ENCODE results near the gene ORM1.
A peak's percentile ranks its signal among the peaks of the same experiment; 100 is the strongest.

Gene ORM1

DNA sequence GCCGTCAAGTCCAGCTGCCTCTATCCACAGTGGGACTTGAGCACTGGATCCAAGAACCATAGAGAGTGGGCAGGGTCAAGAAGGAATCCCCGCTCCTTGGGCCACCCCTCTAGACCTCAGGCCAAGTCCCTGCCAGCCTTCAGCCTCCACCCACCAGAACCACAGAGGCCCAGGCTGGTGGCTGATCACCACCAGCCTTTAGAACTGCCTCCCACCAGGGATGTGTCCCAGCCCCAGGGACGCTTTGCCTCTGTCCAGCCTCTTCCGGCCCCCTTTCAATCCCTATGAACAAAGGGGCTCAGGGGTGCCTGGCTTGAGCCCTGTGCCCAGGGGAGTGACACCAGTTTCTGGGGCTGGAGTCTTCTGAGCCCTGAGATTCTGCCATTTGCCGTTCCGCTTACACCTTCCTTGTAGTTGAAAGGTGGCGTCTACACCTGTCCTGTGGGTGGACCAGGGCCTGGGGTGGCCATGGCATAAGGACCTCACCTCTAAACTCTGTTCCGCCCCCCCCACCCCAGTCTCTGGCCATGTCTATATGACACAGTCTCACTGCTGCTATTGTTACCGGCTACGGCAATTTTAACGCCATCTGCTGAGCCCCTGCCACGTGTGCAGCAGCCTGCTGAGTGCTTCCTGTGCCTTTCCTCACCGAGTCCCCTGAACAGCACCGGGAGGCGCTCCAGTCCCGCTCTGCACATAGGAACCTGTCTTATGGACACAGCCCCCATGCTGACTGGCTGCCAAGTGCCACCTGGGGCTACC, 35.7 kb upstream of the ORM1 start:
- no peak for DNase-seq (ENCODE audit: low read depth, low spot score)

DNA sequence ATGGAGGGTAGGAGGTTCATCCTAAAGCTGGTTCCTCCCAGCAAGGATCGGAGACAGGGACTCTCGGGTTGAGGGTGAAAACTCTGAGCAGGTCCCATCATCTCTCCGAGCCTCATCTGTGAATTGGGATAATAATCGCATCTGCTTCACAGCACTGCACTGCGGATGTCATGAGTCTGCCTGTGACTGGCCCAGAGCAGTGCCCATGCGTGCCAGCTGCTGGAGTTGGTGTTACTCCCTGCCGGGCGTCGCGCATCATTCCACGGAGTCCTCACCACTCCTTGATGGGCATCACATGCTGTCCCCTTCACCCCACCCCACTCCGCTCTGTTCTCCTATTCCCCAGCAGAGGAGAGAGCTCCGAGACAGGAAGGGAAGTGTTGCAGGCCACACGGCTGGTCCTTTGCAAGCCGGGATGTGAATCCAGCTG, 35.1 kb upstream of the ORM1 start:
- DNase-seq (ENCODE audit: low read depth, low spot score): no peak

DNA sequence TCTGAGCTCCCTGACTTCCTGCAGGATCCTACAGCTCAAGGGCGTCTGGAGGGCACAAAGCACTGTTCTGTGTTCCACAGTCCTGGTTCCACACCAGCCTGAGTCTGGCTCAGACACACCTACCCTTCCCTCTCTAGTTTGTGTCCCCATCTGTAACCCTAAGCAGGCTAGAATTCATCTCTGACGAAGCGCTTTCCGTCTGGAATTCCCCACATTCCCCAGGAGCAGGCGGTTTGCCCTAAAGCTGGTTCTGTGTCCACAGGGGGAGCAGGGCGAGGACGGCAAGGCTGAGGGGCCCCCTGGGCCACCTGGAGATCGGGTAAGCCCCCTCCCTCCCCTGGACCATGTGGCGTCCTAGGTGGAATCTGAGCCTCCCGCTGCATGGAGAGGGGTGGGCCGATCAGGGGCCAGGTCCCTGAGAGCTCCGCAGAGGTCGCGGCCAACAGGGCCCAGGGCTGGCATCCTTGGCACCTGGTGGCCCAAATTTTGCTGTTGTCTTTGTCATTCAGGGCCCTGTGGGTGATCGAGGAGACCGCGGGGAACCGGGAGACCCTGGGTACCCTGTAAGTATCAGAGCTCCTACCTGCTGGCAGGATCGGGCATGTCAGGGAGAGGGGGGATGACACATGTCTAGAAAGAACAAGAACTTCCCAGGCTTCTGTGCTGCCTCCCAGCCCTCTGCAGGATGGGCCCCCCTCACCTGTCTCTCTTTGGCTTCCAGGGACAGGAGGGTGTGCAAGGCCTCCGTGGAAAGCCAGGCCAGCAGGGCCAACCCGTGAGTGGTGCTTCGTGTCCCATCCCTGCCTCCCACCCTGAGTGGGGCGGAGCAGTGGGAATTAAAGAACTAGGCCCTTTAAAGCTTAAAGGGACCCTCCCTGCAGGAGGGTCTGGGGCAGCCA, 34.5 kb upstream of the ORM1 start:
- DNase-seq (ENCODE audit: low read depth, low spot score): no peak

DNA sequence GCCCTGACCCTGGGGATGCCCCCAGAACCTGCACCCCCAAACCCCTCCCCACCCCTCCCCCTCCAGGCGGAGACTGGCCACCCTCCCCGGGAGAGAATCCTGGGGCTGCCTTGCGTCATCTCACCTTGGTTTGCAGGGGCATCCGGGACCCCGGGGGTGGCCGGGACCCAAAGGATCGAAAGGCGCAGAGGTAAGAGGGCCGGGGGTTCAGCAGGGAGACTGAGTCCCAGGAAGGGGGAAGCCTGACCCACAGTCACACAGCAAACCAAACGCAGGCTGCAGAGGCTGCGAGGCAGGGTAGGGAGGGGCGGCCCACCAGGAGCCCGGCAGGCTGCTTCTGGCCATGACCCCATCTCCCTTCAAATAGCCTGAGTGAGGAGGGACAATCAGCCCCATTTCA, 33.8 kb upstream of the ORM1 start:
- no peak for DNase-seq (ENCODE audit: low read depth, low spot score)

DNA sequence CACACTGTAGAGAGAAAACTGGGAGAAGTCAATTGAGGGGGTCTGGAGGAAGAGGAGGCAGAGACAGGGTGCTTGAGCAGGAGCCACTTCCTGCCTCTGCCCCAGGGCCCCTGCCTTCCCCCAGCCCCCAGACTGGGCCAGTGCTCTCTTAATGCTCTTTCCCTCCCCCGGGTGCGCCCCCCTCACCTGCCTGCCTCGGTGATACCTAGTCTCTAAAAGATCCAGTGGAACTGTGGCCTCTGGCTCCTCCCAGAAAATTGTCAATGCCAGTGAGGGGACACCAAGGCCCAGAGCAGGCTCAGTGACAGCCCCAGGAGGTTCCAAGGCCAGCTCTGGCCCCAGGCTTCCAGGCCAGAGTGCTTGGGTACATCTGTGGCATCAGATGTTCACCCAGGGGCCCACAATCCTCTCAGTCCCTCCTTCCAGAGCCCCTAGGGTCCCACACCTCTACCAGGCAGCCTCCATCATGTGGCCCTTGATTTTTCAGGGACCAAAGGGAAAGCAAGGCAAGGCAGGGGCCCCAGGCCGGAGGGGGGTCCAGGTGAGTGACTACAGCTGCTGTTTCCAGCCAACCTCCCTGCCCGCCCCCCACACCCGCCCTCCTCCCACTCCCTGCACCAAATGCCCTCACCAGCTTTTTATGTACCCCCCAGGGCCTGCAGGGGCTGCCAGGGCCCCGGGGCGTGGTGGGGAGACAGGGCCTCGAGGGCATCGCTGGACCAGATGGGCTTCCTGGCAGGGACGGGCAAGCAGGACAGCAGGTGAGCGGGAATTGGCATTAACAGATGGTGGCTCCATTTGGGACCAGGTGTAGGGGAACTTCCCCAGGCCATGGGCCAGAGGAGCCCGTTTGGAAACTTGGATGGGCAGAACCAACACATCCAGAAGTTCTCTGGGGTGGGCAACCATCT, 33.1 kb upstream of the ORM1 start:
- DNase-seq (ENCODE audit: low read depth, low spot score): no peak

DNA sequence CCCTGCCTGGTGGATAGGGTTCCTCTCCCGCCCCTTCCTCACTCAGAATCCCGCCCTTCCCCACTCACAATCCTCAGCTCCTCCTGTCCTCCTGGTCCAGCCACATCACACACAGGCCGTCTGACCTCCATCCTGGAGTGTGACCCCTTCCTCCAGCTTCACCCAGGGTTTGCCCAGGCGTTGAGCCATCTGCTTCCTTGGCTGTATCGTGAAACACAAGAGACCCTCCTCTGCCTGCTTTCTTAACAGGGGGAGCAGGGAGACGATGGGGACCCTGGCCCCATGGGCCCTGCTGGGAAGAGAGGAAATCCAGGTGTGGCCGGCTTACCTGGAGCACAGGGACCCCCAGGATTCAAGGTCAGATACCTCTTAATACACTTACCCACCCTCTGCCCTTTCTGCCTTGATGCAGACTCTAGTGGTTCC, 32.3 kb upstream of the ORM1 start:
- no peak for DNase-seq (ENCODE audit: low read depth, low spot score)

DNA sequence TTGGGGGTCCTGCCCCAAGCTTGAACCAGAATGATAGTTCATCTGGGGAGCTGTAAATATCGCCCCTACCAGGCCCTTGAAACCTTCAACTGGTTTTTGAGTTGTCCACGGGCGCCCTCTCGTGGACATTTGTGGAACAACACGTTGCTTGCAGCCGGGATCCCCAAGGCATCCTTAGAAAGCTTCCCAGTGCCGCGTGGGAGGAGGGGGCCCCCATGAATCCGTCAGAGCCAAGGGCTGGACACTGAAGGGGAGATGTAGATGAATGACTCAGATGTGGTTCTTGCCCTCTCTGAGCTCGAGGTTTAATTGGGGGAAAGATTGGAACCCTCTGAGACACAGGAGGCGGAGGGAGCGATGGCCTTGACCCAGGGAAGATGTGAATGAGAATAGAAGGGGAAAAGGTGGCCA, 31.8 kb upstream of the ORM1 start:
- DNase-seq (ENCODE audit: low read depth, low spot score): peak; percentile 56

DNA sequence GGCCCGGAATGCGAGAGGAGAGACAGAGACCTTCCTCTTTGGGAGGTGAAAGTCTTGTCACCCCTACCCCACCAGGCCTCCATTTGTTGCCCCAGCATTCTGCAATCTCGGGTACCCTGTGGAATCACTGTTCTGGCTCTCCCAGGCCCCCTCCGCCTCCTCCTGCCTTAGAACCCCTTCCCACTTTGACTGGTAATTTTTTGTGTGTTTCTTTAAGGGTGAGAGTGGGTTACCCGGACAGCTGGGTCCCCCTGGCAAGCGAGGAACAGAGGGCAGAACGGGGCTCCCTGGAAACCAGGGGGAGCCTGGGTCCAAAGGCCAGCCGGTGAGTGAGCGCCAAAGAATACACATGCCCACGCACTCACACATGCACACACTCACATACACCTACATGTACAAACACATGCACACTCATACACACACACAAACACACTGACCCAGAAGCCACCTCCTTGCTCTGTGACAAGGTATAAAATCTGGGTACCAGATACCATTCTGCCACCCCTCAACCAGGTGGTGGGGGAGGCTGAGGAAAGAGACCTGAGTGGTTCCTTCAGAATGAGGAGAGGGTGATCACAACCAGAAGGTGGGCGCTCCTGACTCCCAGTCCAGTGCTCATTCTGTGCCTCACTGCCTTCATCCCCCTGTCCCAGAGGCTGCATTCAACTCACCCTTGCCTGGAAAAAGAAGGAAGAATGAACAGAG, 30.9 kb upstream of the ORM1 start:
- DNase-seq (ENCODE audit: low read depth, low spot score): no peak

DNA sequence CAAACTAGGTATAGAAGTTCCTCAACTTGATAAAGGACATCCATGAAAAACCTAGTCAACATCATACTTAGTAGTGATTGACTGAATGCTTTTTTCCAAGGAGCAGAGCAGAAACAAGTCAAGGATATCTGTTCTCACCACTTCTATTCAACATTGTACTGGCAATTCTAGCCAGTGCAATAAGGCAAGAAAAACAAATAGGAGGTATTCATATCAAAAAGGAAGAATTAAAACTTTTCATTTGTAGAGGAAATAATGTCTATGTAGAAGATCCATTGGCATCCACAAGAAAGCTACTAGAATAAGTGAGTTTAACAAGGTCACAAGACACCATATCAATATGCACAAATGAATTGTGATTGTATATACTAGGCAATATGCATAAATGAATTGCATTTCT, 28.2 kb upstream of the ORM1 start:
- no peak for DNase-seq (ENCODE audit: low read depth, low spot score)

DNA sequence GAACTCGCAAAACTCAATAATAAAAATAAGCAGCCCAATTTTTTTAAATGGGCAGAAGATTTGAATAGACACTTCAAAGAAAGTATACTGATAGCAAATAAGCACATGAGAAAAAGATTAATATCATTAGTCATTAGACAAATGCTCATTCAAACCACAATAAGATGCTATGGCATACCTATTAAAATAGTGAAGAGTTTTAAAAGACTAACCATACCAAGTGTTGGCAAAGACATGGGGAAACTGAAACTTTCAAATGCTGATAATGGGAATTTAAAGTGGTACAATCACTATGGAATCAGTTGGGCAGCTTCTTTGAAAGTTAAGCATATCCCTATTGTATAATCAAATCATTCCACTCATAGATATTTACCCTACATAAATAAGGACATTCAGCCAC, 26.6 kb upstream of the ORM1 start:
- DNase-seq (ENCODE audit: low read depth, low spot score): no peak

DNA sequence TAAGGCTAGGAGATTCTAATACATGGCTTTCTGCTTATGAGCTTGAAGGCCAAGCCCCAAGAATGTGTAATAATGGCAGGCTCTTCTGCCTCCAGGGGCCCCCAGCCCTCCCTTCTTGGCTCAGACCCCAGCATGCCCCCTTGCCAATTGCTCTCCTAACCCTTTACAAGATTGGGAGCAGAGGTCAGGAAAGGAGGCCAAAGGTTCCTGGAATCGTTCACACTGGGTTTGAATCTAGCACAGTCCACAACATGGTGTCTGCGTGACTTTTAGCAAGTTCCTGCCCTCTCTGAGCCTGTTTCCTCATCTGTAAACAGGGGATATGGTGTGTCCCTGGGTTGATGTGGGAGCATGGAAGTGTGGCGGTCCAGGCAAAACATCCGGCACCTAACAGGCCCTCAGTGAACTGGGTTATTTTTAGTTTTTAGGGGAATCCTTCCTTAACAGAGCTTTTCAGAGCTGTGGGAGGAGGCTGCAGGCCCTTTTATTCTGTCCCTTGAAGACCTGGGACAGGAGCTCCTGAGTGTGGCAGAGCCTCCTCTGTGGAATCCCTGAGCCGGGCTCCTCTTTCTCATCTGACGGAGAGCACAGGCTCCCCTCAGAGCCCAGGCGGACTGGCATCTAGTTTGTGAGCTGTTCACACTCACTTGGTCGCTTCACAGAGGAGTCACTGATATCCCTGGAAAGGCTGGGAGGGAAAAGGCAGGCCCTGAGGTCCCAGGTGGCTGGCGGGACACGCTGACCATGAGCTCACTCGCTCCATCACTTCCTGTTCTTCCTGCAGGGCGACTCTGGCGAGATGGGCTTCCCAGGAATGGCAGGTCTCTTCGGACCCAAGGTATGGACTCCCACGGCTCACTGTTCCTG, 23.4 kb upstream of the ORM1 start:
- DNase-seq (ENCODE audit: low read depth, low spot score): no peak

DNA sequence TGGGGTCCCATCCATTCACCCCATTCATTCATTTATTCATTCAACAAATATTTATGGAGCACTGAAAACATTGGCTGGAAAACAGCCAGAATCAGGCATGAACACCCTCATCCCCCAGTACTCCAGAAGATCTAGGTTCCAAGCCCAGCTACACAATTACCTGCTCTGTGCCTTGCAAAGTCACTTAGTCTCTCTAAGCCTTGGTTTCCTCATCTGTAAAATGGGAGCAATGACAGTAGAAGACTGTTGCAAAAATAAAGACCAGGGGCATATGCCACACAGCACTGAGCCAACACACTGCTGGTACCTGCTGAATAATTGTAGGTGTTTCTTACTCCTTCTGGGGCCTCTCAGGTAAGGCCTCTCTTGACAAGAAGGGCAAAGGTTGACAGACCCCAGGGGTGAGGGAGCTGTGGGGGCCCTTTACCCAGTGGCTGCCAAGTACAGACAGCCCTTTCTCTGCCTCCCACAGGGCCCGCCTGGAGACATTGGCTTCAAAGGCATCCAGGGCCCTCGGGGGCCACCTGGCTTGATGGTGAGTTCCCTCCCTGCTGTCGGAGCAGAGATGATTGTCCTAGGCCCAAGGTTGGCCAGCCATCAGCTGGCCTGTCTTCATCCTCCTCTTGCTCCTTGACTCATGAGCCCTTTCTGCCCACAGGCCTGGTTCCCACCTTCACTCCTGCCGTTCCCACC, 22.6 kb upstream of the ORM1 start:
- DNase-seq (ENCODE audit: low read depth, low spot score): no peak

DNA sequence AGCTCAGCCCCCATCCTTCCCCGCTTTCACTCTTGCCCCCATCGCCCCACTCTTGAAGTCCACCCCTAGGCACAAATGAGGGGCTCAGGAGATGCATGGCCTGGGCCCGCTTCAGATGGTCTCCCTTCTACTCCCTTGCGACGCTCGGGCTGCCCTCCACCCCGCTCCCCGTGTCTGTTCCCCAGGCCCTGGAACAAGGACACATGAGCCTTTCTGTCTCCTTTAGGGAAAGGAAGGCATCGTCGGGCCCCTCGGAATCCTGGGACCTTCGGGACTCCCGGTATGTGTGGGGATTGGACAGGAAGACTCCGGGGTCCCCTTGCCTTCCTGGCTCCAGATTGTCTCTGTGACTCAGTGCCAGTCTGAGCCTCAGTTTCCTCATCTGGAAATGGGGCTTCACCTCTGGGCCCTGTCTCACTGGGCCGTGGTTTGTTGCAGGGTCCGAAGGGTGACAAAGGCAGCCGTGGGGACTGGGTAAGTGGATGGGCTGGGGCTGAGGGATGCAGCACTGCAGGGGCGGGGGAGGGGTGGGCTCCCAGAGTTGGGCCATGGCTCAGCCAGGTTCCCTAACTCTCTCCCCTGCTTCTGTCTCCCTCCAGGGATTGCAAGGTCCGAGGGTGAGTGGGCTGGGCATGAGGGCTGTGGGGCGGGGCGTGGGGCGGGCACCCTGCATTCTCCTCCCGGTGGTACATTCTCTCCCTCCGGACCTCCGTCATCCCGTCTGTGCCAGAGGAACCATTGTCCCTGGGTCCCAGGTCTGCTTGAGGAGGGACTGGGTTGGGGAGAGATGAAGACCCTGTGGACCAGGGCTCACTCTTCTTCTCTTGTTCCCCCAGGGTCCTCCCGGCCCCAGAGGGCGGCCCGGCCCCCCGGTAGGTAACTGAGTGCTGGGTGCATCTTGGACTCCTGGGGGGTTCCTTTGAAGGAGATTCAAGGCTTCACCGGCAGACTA, 21.8 kb upstream of the ORM1 start:
- DNase-seq (ENCODE audit: low read depth, low spot score): no peak

DNA sequence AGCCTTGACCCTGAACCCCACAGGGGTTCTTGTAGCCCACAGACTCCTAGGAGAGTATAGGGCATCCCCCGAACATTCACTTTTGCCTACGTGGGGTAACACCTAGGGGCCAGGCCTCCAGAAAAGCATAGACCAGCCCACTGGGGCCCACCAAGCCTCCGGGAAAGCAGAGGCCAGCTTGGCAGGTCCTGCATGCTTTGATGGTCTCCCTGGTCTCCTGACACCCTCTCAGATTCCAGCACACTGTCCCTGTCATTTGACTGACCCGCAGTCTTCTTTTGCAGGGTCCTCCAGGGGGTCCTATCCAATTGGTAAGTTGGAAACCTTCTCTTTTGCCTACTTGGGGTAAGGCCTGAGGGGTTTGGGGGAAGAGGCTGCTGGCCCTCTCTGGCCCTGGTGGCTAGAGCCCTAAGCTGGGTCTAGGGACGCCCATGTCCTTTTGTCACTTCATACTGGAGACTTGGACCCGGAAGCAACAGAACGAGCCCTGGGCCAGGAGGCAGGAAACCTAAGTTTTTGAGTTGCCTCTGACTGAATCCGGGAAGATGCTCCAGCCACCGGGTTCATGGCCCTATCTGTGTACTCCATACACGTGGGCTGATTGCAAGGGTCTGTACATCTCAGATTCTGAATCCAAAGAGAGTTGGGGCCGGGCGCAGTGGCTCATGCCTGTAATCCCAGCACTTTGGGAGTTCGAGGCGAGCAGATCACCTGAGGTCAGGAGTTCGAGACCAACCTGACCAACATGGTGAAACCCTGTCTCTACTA, 20.9 kb upstream of the ORM1 start:
- DNase-seq (ENCODE audit: low read depth, low spot score): no peak

DNA sequence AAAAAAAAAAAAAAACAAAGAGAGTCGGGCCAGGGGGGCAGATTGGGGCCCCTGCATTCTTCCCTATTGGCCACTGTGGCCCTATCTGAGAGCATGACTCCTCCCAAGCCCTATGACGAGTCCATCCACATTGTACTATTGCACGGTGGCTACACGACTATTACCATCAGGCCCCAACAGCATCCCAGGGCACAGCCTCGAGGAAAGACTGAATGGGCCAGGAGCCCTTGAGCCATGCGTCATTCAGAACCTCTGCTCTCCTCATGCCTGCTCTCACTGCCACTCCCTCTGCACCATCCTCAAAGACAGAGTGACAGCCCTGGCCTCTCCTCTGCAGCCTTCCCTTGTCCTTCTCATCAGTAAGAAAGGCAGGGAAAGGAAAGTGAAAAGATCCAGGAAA, 20.2 kb upstream of the ORM1 start:
- DNase-seq (ENCODE audit: low read depth, low spot score): no peak

DNA sequence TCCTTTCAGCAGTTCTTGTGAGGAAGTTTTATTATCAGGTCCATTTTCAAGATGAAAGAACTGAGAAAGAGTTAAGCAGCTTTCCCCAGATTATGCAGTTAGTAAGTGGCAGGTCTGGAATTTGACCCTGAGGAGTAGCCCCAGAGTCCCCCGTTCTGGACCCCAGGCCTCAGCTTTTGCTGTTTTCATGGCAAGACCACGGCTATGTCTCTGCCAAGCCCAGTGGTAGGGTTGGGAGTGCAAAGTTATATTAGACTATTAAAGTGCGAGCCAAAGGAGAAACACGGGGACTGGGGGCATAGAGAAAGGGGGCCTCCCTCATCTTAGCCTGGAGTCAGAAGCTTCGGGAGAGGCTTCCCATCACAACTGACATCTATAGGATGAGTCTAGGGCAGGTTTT, 19.3 kb upstream of the ORM1 start:
- DNase-seq (ENCODE audit: low read depth, low spot score): no peak

DNA sequence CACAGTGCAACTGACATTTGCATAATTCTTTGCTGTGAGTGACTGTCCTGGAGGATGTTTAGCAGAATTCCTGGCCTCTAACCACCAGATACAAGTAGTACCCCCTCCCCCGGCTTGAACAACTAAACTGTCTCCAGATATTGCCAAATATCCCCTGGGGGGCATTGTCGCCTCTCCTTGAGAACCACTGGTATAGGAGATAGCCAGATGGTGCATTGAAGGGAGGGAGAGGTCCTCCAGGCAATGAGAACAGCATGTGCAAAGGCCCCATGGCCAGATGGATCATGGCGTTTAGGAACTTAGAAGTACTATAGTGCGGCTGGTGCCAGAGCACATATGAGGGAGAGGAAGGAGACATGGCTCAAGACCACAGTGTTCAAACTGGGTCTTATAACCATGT, 18.9 kb upstream of the ORM1 start:
- DNase-seq (ENCODE audit: low read depth, low spot score): no peak
